DMS 273 treated with DMSO at 0.1 percent for 48 hours (cell line): ENCODE measurements around the gene GIMAP6.
"Not testable (repeated sequence)": the region's sequence is repeated elsewhere in the genome, so short reads cannot be mapped to it uniquely, and the experiment has no call there.

Experiments
- DNase-seq: peaks from one replicate; lab custom pipeline; 2025; lab: John Stamatoyannopoulos, UW

GIMAP6 gene

DNA sequence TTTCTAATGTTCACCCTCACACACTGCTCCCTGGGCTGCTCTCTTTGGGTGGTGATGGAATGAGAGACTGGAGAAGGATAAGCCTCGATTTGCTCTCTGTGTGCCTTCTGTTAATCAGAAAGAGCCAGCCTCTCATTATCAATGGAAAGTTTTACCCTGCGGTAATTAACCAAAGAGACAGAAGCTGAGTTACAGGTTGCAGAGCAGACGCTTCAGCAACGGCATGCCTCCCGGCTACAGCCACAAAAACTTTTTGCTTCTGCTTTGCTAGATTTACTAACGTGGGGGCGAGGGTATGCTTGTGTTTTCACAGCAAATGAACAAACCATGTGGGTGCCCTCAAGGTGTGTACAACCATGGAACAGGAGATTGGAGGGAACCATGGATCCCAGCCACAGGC lies 47.0 kb downstream of the GIMAP6 start:
- DNase-seq: no peak

GRCh38 chr7:150580638-150581394 lies 51.4 kb downstream of the GIMAP6 start:
- DNase-seq: no peak

DNA sequence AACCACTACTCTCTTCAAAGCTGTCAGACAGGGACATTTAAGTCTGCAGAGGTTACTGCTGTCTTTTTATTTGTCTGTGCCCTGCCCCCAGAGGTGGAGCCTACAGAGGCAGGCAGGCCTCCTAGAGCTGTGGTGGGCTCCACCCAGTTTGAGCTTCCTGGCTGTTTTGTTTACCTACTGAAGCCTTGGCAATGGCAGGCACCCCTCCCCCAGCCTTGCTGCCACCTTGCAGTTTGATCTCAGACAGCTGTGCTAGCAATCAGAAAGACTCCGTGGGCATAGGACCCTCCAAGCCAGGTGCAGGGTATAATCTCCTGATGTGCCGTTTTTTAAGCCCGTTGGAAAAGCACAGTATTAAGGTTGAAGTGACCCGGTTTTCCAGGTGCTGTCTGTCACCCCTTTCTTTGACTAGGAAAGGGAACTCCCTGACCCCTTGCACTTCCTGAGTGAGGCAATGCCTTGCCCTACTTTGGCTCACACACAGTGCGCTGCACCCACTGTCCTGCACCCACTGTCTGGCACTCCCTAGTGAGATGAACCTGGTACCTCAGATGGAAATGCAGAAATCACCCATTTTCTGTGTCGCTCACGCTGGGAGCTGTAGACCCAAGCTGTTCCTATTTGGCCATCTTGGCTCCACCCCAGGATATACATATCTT lies 52.1 kb downstream of the GIMAP6 start:
- not testable (repeated sequence) for DNase-seq
